H9 (cell line): ENCODE results near the gene GLT8D1. TPM values are rescaled to one million over a fixed set of nuclear protein-coding genes. Genes with fewer than 3 reads are reported as not detected.

Experiments used
- DNase-seq: peaks from one replicate; pipeline ENCODE4 v3.0.0-alpha.2; 2017
- H2AFZ ChIP-seq: one replicate; pipeline ENCODE4 v1.6.1; 2013; ENCODE audit warnings: mild to moderate bottlenecking, low read length, control low read depth, moderate library complexity
- H2AK5ac ChIP-seq: 2 replicates; pipeline ENCODE4 v1.6.1; 2013; ENCODE audit warnings: low read length, control low read depth, mixed read lengths; ENCODE audit not compliant: insufficient read length
- H2BK120ac ChIP-seq: one replicate; pipeline ENCODE4 v1.6.1; 2013; ENCODE audit warnings: low read depth, mild to moderate bottlenecking, low read length, control low read depth, inconsistent platforms; ENCODE audit not compliant: poor library complexity, severe bottlenecking
- H2BK12ac ChIP-seq: 2 replicates; pipeline ENCODE4 v1.6.1; 2013; ENCODE audit warnings: low read length, control low read depth, mixed read lengths, low read depth; ENCODE audit not compliant: insufficient read length
- H2BK15ac ChIP-seq: 2 replicates; pipeline ENCODE4 v1.6.1; 2013; ENCODE audit warnings: low read depth, low read length, control low read depth
- H2BK20ac ChIP-seq: one replicate; pipeline ENCODE4 v1.6.1; 2013; ENCODE audit warnings: low read depth, mild to moderate bottlenecking, low read length, control low read depth, inconsistent platforms; ENCODE audit not compliant: poor library complexity, severe bottlenecking
- H2BK5ac ChIP-seq: 2 replicates; pipeline ENCODE4 v1.6.1; 2013; ENCODE audit warnings: low read length, control low read depth, mixed read lengths; ENCODE audit not compliant: insufficient read length
- H3K14ac ChIP-seq: 2 replicates; pipeline ENCODE4 v1.6.1; 2013; ENCODE audit warnings: low read length, control low read depth; ENCODE audit not compliant: insufficient read depth
- H3K18ac ChIP-seq: 2 replicates; pipeline ENCODE4 v1.6.1; 2013; ENCODE audit warnings: low read depth, mild to moderate bottlenecking, mixed read lengths, low read length, control low read depth; ENCODE audit not compliant: insufficient read length
- H3K23ac ChIP-seq: 2 replicates; pipeline ENCODE4 v1.6.1; 2013; ENCODE audit warnings: low read length, control low read depth, mixed read lengths, low read depth; ENCODE audit not compliant: insufficient read length
- H3K23me2 ChIP-seq: 2 replicates; pipeline ENCODE4 v1.6.1; 2013; ENCODE audit warnings: low read depth, mild to moderate bottlenecking, mixed read lengths, low read length, control low read depth; ENCODE audit not compliant: insufficient read length, poor library complexity, severe bottlenecking
- H3K27ac ChIP-seq: 2 replicates; pipeline ENCODE4 v1.5.1; 2013; ENCODE audit warnings: low read length, control low read depth, mixed read lengths, low read depth; ENCODE audit not compliant: insufficient read length
- H3K27me3 ChIP-seq: 2 replicates; pipeline ENCODE4 v1.6.1; 2013; ENCODE audit warnings: low read length, control low read depth, inconsistent platforms; ENCODE audit not compliant: insufficient read depth
- H3K4ac ChIP-seq: 2 replicates; pipeline ENCODE4 v1.6.1; 2013; ENCODE audit warnings: low read depth, mild to moderate bottlenecking, control low read depth, inconsistent platforms, low read length, moderate library complexity
- H3K4me1 ChIP-seq: 2 replicates; pipeline ENCODE4 v1.6.1; 2013; ENCODE audit warnings: low read length, control low read depth, inconsistent platforms; ENCODE audit not compliant: insufficient read depth
- H3K4me2 ChIP-seq: 2 replicates; pipeline ENCODE4 v1.6.1; 2013; ENCODE audit warnings: low read length, control low read depth, mixed read lengths; ENCODE audit not compliant: insufficient read length, insufficient read depth
- H3K56ac ChIP-seq: 2 replicates; pipeline ENCODE4 v1.6.1; 2013; ENCODE audit warnings: low read depth, mild to moderate bottlenecking, mixed read lengths, low read length, control low read depth; ENCODE audit not compliant: insufficient read length
- H3K79me1 ChIP-seq: 2 replicates; pipeline ENCODE4 v1.6.1; 2013; ENCODE audit warnings: low read depth, mild to moderate bottlenecking, moderate library complexity, low read length, control low read depth, inconsistent platforms; ENCODE audit not compliant: insufficient read depth, poor library complexity, severe bottlenecking
- H3K79me2 ChIP-seq: 2 replicates; pipeline ENCODE4 v1.6.1; 2013; ENCODE audit warnings: low read length, control low read depth, inconsistent platforms; ENCODE audit not compliant: insufficient read depth
- H3K9ac ChIP-seq: 2 replicates; pipeline ENCODE4 v1.6.1; 2013; ENCODE audit warnings: low read length, control low read depth, mixed read lengths; ENCODE audit not compliant: insufficient read length; ENCODE audit errors: extremely low read depth
- H3K9me3 ChIP-seq: one replicate; pipeline ENCODE4 v1.6.1; 2013; ENCODE audit warnings: low read depth, low read length, inconsistent platforms; ENCODE audit not compliant: control insufficient read depth
- H3T11ph ChIP-seq: one replicate; pipeline ENCODE4 v1.6.1; 2013; ENCODE audit warnings: mild to moderate bottlenecking, low read length, control low read depth, inconsistent platforms
- H4K20me1 ChIP-seq: one replicate; pipeline ENCODE4 v1.6.1; 2013; ENCODE audit not compliant: control insufficient read depth, insufficient read length, insufficient read depth
- H4K5ac ChIP-seq: 2 replicates; pipeline ENCODE4 v1.6.1; 2013; ENCODE audit warnings: low read depth, mild to moderate bottlenecking, mixed read lengths, low read length, control low read depth; ENCODE audit not compliant: insufficient read length
- H4K8ac ChIP-seq: replicated peaks from 2 replicates; pipeline ENCODE4 v1.6.1; 2013; ENCODE audit warnings: low read length, control low read depth, mixed read lengths, low read depth; ENCODE audit not compliant: insufficient read length
- H4K91ac ChIP-seq: 2 replicates; pipeline ENCODE4 v1.6.1; 2013; ENCODE audit warnings: low read depth, mild to moderate bottlenecking, moderate library complexity, mixed read lengths, low read length, control low read depth; ENCODE audit not compliant: insufficient read length
- H3K27ac Mint-ChIP-seq, 3 experiments: 2 replicates in 2 of 3; 3 replicates in 1 of 3; pipeline ENCODE4 v1.8.0; 2020 to 2021; ENCODE audit warnings: mixed read lengths in 3 of 3, mild to moderate bottlenecking in 1 of 3, moderate library complexity in 1 of 3
- H3K27me3 Mint-ChIP-seq: 2 replicates; pipeline ENCODE4 v1.8.0; 2021; ENCODE audit warnings: low read depth, mild to moderate bottlenecking, moderate library complexity, mixed read lengths
- H3K36me3 Mint-ChIP-seq, 3 experiments: 2 replicates in 2 of 3; 3 replicates in 1 of 3; pipeline ENCODE4 v1.8.0; 2020 to 2021; ENCODE audit warnings: low read depth in 3 of 3, mixed read lengths in 3 of 3; ENCODE audit not compliant: insufficient read depth in 1 of 3
- H3K4me1 Mint-ChIP-seq, 2 experiments: 2 replicates each; pipeline ENCODE4 v1.8.0; 2020; ENCODE audit warnings: mixed read lengths in 2 of 2
- H3K4me3 Mint-ChIP-seq, 2 experiments: 2 replicates in 1 of 2; 3 replicates in 1 of 2; pipeline ENCODE4 v1.8.0; 2020 to 2021; ENCODE audit warnings: mild to moderate bottlenecking in 2 of 2, mixed read lengths in 2 of 2, moderate library complexity in 1 of 2
- H3K9me3 Mint-ChIP-seq, 2 experiments: 2 replicates in 1 of 2; 3 replicates in 1 of 2; pipeline ENCODE4 v1.8.0; 2020; ENCODE audit warnings: mild to moderate bottlenecking in 2 of 2, mixed read lengths in 2 of 2, moderate library complexity in 1 of 2
- CTCF ChIP-seq: fragments of 200-600 bp; sonication (generic); conservative IDR thresholded peaks from 3 replicates; pipeline ENCODE4 v1.8.0; 2021; ENCODE audit warnings: antibody characterized with exemption, mild to moderate bottlenecking
- WGBS: extraction: QIAGEN DNeasy Blood & Tissue Kit; methylation state at CpG from one replicate; pipeline ENCODE4 v1.1.7; 2013; ENCODE audit warnings: missing lambda C conversion rate, low lambda C conversion rate, mixed read lengths; ENCODE audit not compliant: insufficient read length; ENCODE audit errors: extremely low coverage; 5-methylcytosine and 5-hydroxymethylcytosine counted together
- total RNA-seq: library from RNA; stranded (reverse); gene quantifications from 2 replicates; pipeline ENCODE4 v1.2.1, GENCODE V29; 2021

Gene GLT8D1
- total RNA-seq, 1 experiment from 2014 or later, result 39.3 TPM

GRCh38 chr3:52670621-52671521 is 34.7 kb downstream of the GLT8D1 start:
- H4K5ac ChIP-seq, result no peak overlapping the region
- H3K27ac Mint-ChIP-seq, result peak overlapping the region in 1 of 3 experiments; percentile 70; a peak in 1 of 7 replicates
- H3K23me2 ChIP-seq, result no peaks in the 10 kb centered on the region

More at GRCh38 chr3:52670621-52671521, 34.7 kb downstream of the GLT8D1 start:
- no peak overlapping the region for H2BK120ac ChIP-seq
- no peak overlapping the region for H2BK12ac ChIP-seq
- H3K4me1 Mint-ChIP-seq, result peaks cover 0 to 4% of the 10 kb centered on the region in 2 experiments; a peak in 2 of 4 replicates
- H2BK20ac ChIP-seq, result no peak overlapping the region
- no peak overlapping the region for H3K18ac ChIP-seq
- H3T11ph ChIP-seq, result no peak overlapping the region
- no peaks in the 10 kb centered on the region for H3K27me3 Mint-ChIP-seq
- no peak overlapping the region for H2BK15ac ChIP-seq
- peaks cover 3% of the 10 kb centered on the region for H3K79me1 ChIP-seq
- no peak overlapping the region for H3K27ac ChIP-seq
- no peak for DNase-seq
- H3K9ac ChIP-seq, result no peak overlapping the region
- H2AK5ac ChIP-seq, result no peak overlapping the region
- no peak overlapping the region for H4K8ac ChIP-seq
- H3K56ac ChIP-seq, result no peak overlapping the region
- no peak overlapping the region for H3K23ac ChIP-seq
- no peak overlapping the region for H3K4me3 Mint-ChIP-seq
- no peak overlapping the region for H4K91ac ChIP-seq
- TF ChIP-seq CTCF, result no peak
- no peaks in the 10 kb centered on the region for H3K27me3 ChIP-seq
- no peaks in the 10 kb centered on the region for H3K79me2 ChIP-seq
- no peaks in the 10 kb centered on the region for H3K9me3 ChIP-seq
- no CpG with 5 or more reads among the region's 9 CpGs for WGBS
- no peak overlapping the region for H2BK5ac ChIP-seq
- no peak overlapping the region for H2AFZ ChIP-seq
- H4K20me1 ChIP-seq, result no peaks in the 10 kb centered on the region
- H3K4me1 ChIP-seq, result no peaks in the 10 kb centered on the region
- H3K9me3 Mint-ChIP-seq, result no peaks in the 10 kb centered on the region
- H3K4me2 ChIP-seq, result no peak overlapping the region
- H3K36me3 Mint-ChIP-seq, result peaks cover 10 to 53% (median 42%) of the 10 kb centered on the region in 3 experiments; a peak in 6 of 7 replicates
- H3K4ac ChIP-seq, result no peak overlapping the region
- H3K14ac ChIP-seq, result no peak overlapping the region
